ENCODE data around the gene LPP. TPM values are rescaled to one million over a fixed set of nuclear protein-coding genes. Genes with fewer than 3 reads are reported as not detected.

The LPP gene
- total RNA-seq, 1 donor = 77.4 TPM

GRCh38 chr3:188506446-188506845 is 352.5 kb downstream of the LPP start:
- no peaks in the 10 kb centered on the region for H3K9me3 ChIP-seq (ENCODE audit: low read depth, low read length)
- H3K79me2 ChIP-seq (ENCODE audit: insufficient read depth, low read length) = peaks cover 27% of the 10 kb centered on the region
- no peak overlapping the region for H2AFZ ChIP-seq (ENCODE audit: low read length)
- no peaks in the 10 kb centered on the region for H4K20me1 ChIP-seq (ENCODE audit: insufficient read depth, low read length)
- H3K4me2 ChIP-seq (ENCODE audit: insufficient read depth, low read length) = no peak overlapping the region
- H3K27me3 ChIP-seq (ENCODE audit: insufficient read depth, low read length) = no peaks in the 10 kb centered on the region
- peaks cover 21% of the 10 kb centered on the region for H3K4me1 ChIP-seq (ENCODE audit: insufficient read depth, low read length)
- H3K27ac ChIP-seq (ENCODE audit: low read depth, low read length) = no peak overlapping the region
- H3K4me3 ChIP-seq (ENCODE audit: insufficient read depth, low read length) = no peak overlapping the region
- DNase-seq (ENCODE audit: insufficient read length, low spot score, missing footprints) = no peak
- peaks cover 3% of the 10 kb centered on the region for H3K36me3 ChIP-seq (ENCODE audit: insufficient read depth, low read length)
- TF ChIP-seq, protein P1, sequence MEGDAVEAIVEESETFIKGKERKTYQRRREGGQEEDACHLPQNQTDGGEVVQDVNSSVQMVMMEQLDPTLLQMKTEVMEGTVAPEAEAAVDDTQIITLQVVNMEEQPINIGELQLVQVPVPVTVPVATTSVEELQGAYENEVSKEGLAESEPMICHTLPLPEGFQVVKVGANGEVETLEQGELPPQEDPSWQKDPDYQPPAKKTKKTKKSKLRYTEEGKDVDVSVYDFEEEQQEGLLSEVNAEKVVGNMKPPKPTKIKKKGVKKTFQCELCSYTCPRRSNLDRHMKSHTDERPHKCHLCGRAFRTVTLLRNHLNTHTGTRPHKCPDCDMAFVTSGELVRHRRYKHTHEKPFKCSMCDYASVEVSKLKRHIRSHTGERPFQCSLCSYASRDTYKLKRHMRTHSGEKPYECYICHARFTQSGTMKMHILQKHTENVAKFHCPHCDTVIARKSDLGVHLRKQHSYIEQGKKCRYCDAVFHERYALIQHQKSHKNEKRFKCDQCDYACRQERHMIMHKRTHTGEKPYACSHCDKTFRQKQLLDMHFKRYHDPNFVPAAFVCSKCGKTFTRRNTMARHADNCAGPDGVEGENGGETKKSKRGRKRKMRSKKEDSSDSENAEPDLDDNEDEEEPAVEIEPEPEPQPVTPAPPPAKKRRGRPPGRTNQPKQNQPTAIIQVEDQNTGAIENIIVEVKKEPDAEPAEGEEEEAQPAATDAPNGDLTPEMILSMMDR (IDR thresholded peaks at IDR 0.05; ENCODE audit: extremely low read depth, low read depth, low read length) = no peak

GRCh38 chr3:188507244-188507720 is 353.3 kb downstream of the LPP start:
- Histone ChIP-seq H3K27ac (ENCODE audit: low read depth, low read length) (peak overlapping the region; percentile 87), H3K79me2 (ENCODE audit: insufficient read depth, low read length) (peaks cover 31% of the 10 kb centered on the region), H3K9me3 (ENCODE audit: low read depth, low read length) (no peaks in the 10 kb centered on the region), H3K27me3 (ENCODE audit: insufficient read depth, low read length) (no peaks in the 10 kb centered on the region), H3K4me2 (ENCODE audit: insufficient read depth, low read length) (peak overlapping the region; percentile 85), H3K36me3 (ENCODE audit: insufficient read depth, low read length) (peaks cover 3% of the 10 kb centered on the region), H4K20me1 (ENCODE audit: insufficient read depth, low read length) (no peaks in the 10 kb centered on the region), H3K4me3 (ENCODE audit: insufficient read depth, low read length) (peak overlapping the region; percentile 54), H3K4me1 (ENCODE audit: insufficient read depth, low read length) (peaks cover 21% of the 10 kb centered on the region), H2AFZ (ENCODE audit: low read length) (no peak overlapping the region)
- peak; percentile 79 for DNase-seq (ENCODE audit: insufficient read length, low spot score, missing footprints)
- TF ChIP-seq, protein P1 (IDR thresholded peaks at IDR 0.05; ENCODE audit: extremely low read depth, low read depth, low read length) = no peak

DNA sequence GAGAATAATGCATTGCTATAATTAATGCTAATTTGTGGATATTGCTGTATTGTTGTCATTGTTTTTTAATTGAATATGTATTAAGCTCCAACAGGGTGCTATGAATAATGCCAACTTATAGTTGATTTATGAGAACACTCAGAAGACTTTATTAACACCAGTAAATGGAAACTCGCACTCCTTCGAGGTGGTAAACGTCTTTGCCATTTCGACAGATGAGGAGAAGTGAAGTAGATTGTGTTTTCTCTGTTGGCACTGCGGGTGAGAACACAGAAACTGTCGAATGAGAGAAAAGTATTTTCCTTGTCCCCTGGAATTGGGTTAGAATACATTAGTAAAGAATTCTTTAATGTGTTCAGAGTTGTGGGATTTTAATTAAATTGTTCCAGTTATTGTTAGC is 354.5 kb downstream of the LPP start:
- no peak overlapping the region for H2AFZ ChIP-seq (ENCODE audit: low read length)
- H3K36me3 ChIP-seq (ENCODE audit: insufficient read depth, low read length) = no peaks in the 10 kb centered on the region
- H3K4me3 ChIP-seq (ENCODE audit: insufficient read depth, low read length) = no peak overlapping the region
- H4K20me1 ChIP-seq (ENCODE audit: insufficient read depth, low read length) = no peaks in the 10 kb centered on the region
- no peaks in the 10 kb centered on the region for H3K9me3 ChIP-seq (ENCODE audit: low read depth, low read length)
- H3K79me2 ChIP-seq (ENCODE audit: insufficient read depth, low read length) = peaks cover 31% of the 10 kb centered on the region
- no peak for DNase-seq (ENCODE audit: insufficient read length, low spot score, missing footprints)
- H3K27ac ChIP-seq (ENCODE audit: low read depth, low read length) = no peak overlapping the region
- H3K4me2 ChIP-seq (ENCODE audit: insufficient read depth, low read length) = no peak overlapping the region
- TF ChIP-seq, protein P1 (IDR thresholded peaks at IDR 0.05; ENCODE audit: extremely low read depth, low read depth, low read length) = no peak
- no peaks in the 10 kb centered on the region for H3K27me3 ChIP-seq (ENCODE audit: insufficient read depth, low read length)
- peaks cover 21% of the 10 kb centered on the region for H3K4me1 ChIP-seq (ENCODE audit: insufficient read depth, low read length)

GRCh38 chr3:188509316-188509715 is 355.4 kb downstream of the LPP start:
- Histone ChIP-seq H3K4me2 (ENCODE audit: insufficient read depth, low read length) (no peak overlapping the region), H3K79me2 (ENCODE audit: insufficient read depth, low read length) (peaks cover 31% of the 10 kb centered on the region), H3K27me3 (ENCODE audit: insufficient read depth, low read length) (no peaks in the 10 kb centered on the region), H3K9me3 (ENCODE audit: low read depth, low read length) (no peaks in the 10 kb centered on the region), H3K4me1 (ENCODE audit: insufficient read depth, low read length) (peaks cover 21% of the 10 kb centered on the region), H3K4me3 (ENCODE audit: insufficient read depth, low read length) (no peak overlapping the region), H2AFZ (ENCODE audit: low read length) (no peak overlapping the region), H3K36me3 (ENCODE audit: insufficient read depth, low read length) (no peaks in the 10 kb centered on the region), H3K27ac (ENCODE audit: low read depth, low read length) (no peak overlapping the region), H4K20me1 (ENCODE audit: insufficient read depth, low read length) (no peaks in the 10 kb centered on the region)
- DNase-seq (ENCODE audit: insufficient read length, low spot score, missing footprints) = no peak
- TF ChIP-seq, protein P1 (IDR thresholded peaks at IDR 0.05; ENCODE audit: extremely low read depth, low read depth, low read length) = no peak
